Fibroblast of peridontal ligament (primary cell): ENCODE results near the gene SLC51B.
A peak's percentile ranks its signal among the peaks of the same experiment; 100 is the strongest.
"Not testable (repeated sequence)": the region's sequence is repeated elsewhere in the genome, so short reads cannot be mapped to it uniquely, and the experiment has no call there.

Experiments used
- DNase-seq: peaks from one replicate; pipeline ENCODE4 v3.0.0-alpha.2; 2010; ENCODE audit errors: extremely low read depth

Gene SLC51B

GRCh38 chr15:65044724-65045481 lies at the start of gene SLC51B:
Gene SLC51B, plus strand, starts transcription at chr15:65045387. Its CDS starts 4,618 bp downstream, at chr15:65050005.
- DNase-seq = no peak

- no peak for DNase-seq
Measured at GRCh38 chr15:64997066-64997465, 48.1 kb upstream of the SLC51B start.

- DNase-seq = peak; percentile 49
Measured at GRCh38 chr15:64997745-64998375, 47.3 kb upstream of the SLC51B start.

GRCh38 chr15:65004993-65005392 lies 40.2 kb upstream of the SLC51B start:
- DNase-seq = peak; percentile 31

- DNase-seq = no peak
Measured at GRCh38 chr15:65006876-65007275, 38.3 kb upstream of the SLC51B start.

- peak; percentile 19 for DNase-seq
Measured at GRCh38 chr15:65008983-65009382, 36.2 kb upstream of the SLC51B start.

GRCh38 chr15:65011198-65011597 lies 34.0 kb upstream of the SLC51B start:
- DNase-seq = not testable (repeated sequence)

- no peak for DNase-seq
Measured at GRCh38 chr15:65020419-65020818, 24.8 kb upstream of the SLC51B start.

- DNase-seq = no peak
Measured at GRCh38 chr15:65021488-65021887, 23.7 kb upstream of the SLC51B start.

GRCh38 chr15:65026756-65027155 lies 18.4 kb upstream of the SLC51B start:
- DNase-seq = no peak

GRCh38 chr15:65027593-65027992 lies 17.6 kb upstream of the SLC51B start:
- no peak for DNase-seq

GRCh38 chr15:65028338-65028737 lies 16.8 kb upstream of the SLC51B start:
- DNase-seq = no peak

- peak; percentile 63 for DNase-seq
Measured at GRCh38 chr15:65028921-65029735, 16.1 kb upstream of the SLC51B start, which contains the start of gene MTFMT. Gene MTFMT, minus strand, starts transcription at chr15:65029639. Its CDS starts 26 bp downstream, at chr15:65029613.

- no peak for DNase-seq
Measured at GRCh38 chr15:65029736-65030208, 15.4 kb upstream of the SLC51B start.

GRCh38 chr15:65032801-65033537 lies 12.2 kb upstream of the SLC51B start:
- DNase-seq = peak; percentile 65

GRCh38 chr15:65033659-65034269 lies 11.4 kb upstream of the SLC51B start:
- DNase-seq = peak; percentile 80

GRCh38 chr15:65034719-65035118 lies 10.5 kb upstream of the SLC51B start:
- no peak for DNase-seq

GRCh38 chr15:65037309-65037708 lies 7.9 kb upstream of the SLC51B start:
- DNase-seq = no peak

GRCh38 chr15:65038428-65038827 lies 6.8 kb upstream of the SLC51B start:
- DNase-seq = no peak

GRCh38 chr15:65038836-65039235 lies 6.4 kb upstream of the SLC51B start:
- DNase-seq = no peak

- no peak for DNase-seq
Measured at GRCh38 chr15:65040461-65040860, 4.7 kb upstream of the SLC51B start.
